Measurements from ENCODE around the gene SCG3. TPM values are rescaled to one million over a fixed set of nuclear protein-coding genes. Genes with fewer than 3 reads are reported as not detected.

The SCG3 gene
- total and polyA plus RNA-seq, 5 experiments from 2014 or later = not detected

- POLR2A ChIA-PET = interaction anchor here (1.7 kb wide), 1 partner anchor 19 kb away, joined by 10 read pairs; the partner anchor contains the start of gene LYSMD2
- Mint-ChIP-seq H3K4me1 (peaks cover 29 to 45% (median 41%) of the 10 kb centered on the region in 4 donors), H3K27ac (no peak overlapping the region), H3K27me3 (no peaks in the 10 kb centered on the region), H3K9me3 (no peaks in the 10 kb centered on the region), H3K36me3 (peaks cover 0 to 4% (median 0%) of the 10 kb centered on the region in 3 donors), H3K4me3 (no peak overlapping the region)
- no peak for ATAC-seq
- no peak for DNase-seq
Observed at GRCh38 chr15:51756482-51756881, 75.2 kb downstream of the SCG3 start.

DNA sequence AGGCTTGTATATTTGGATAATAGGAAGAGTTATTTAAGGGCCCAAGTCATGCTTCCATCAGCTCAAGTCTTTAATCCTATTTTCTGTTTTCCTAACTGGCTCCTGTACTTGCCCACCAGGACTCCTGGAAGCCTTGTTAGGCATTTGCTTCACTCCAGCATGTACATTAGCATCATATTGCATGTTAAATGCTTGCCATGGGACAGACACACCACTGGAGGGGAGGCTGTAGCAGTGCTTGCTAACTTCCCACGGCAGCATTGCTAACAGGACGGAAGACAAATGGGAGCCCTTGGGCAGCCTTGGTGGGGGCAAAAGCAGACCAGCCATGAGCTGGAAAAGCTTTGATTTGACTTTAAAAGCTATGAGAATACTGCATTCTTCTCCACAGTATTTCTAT lies 76.1 kb downstream of the SCG3 start:
- Mint-ChIP-seq H3K4me3 (no peak overlapping the region), H3K27me3 (no peaks in the 10 kb centered on the region), H3K36me3 (peaks cover 0 to 4% (median 0%) of the 10 kb centered on the region in 3 donors), H3K4me1 (peaks cover 26 to 40% (median 37%) of the 10 kb centered on the region in 4 donors), H3K27ac (peak overlapping the region in 1 of 10 donors; percentile 35), H3K9me3 (no peaks in the 10 kb centered on the region)
- DNase-seq (no peak), ATAC-seq (no peak)
- POLR2A ChIA-PET = interaction anchor here (0.6 to 1.7 kb wide), 3 partner anchors 20 to 31 kb away, joined by 3 to 10 read pairs (median 5); partner anchors contain the start of gene LYSMD2

DNA sequence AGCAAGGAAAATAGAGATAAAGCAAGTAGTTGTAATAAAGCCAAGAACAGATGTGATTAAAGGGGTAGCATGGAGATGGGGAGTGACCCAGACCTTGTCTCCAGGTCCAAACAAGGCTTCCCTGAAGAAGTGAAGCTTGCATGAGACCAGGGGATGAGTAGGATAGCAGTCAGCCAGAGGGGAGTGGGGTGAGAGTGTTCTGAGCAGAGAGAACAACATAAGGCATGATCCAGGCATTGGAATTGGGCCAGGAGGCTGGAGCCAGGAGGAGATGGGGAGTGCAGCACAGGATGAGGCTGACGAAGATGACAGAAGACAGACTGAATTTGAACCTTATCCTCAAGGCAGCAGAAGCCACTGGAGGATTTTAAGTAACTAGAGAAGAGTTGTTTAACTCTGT lies 77.3 kb downstream of the SCG3 start:
- H3K27ac Mint-ChIP-seq = no peak overlapping the region

GRCh38 chr15:51759557-51760070 lies 78.3 kb downstream of the SCG3 start:
- DNase-seq (no peak), ATAC-seq (no peak)
- Mint-ChIP-seq H3K4me3 (no peak overlapping the region), H3K36me3 (peaks cover 0 to 4% (median 0%) of the 10 kb centered on the region in 3 donors), H3K4me1 (peaks cover 15 to 20% (median 15%) of the 10 kb centered on the region in 4 donors), H3K27me3 (no peaks in the 10 kb centered on the region), H3K9me3 (no peaks in the 10 kb centered on the region), H3K27ac (no peak overlapping the region)
- POLR2A ChIA-PET = interaction anchor here (0.5 kb wide), 1 partner anchor 13 kb away, joined by 5 read pairs; no protein-coding TSS in a partner anchor

More for the DNA sequence above, 77.3 kb downstream of the SCG3 start:
- H3K36me3 Mint-ChIP-seq = peaks cover 0 to 4% (median 0%) of the 10 kb centered on the region in 3 donors
- ATAC-seq (no peak), DNase-seq (no peak)
- POLR2A ChIA-PET = interaction anchor here (0.9 kb wide), 1 partner anchor 9 kb away, joined by 4 read pairs; no protein-coding TSS in a partner anchor
- H3K27me3 Mint-ChIP-seq = no peaks in the 10 kb centered on the region
- no peaks in the 10 kb centered on the region for H3K9me3 Mint-ChIP-seq
- H3K4me1 Mint-ChIP-seq = peaks cover 19 to 29% (median 25%) of the 10 kb centered on the region in 4 donors
- no peak overlapping the region for H3K4me3 Mint-ChIP-seq

DNA sequence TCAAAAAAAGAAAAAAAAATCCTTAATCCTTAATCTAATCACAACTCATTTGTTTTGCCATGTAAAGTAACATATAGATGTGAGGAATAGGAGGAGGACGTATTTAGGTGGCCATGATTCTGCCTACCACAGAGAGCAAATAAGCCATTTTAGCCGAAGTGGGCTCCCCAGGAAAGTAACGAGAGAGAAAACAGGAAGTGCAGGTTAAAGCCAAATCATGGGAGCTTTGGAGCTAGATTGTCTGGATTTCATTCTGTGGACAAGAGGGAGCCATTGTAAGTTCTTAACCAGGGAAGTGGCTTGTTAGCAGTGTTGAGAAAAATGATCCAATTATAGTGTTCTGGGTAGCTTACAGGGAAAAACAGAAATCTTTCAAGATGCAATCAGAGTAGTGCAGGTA lies 79.5 kb downstream of the SCG3 start:
- H3K27ac Mint-ChIP-seq = peak overlapping the region in 3 of 10 donors; percentile 12 to 28 (median 15)
- ATAC-seq = no peak
- no peak for DNase-seq
- H3K9me3 Mint-ChIP-seq = no peaks in the 10 kb centered on the region
- POLR2A ChIA-PET = no interaction called here
- peaks cover 4 to 10% (median 6%) of the 10 kb centered on the region in 4 donors for H3K4me1 Mint-ChIP-seq
- no peak overlapping the region for H3K4me3 Mint-ChIP-seq
- H3K36me3 Mint-ChIP-seq = peaks cover 0 to 4% (median 0%) of the 10 kb centered on the region in 3 donors
- H3K27me3 Mint-ChIP-seq = no peaks in the 10 kb centered on the region

- Mint-ChIP-seq H3K4me1 (peaks cover 13 to 24% (median 19%) of the 10 kb centered on the region in 4 donors), H3K4me3 (no peak overlapping the region), H3K9me3 (no peaks in the 10 kb centered on the region), H3K27ac (peak overlapping the region in 1 of 10 donors; percentile 3), H3K36me3 (peaks cover 10 to 19% (median 17%) of the 10 kb centered on the region in 3 donors), H3K27me3 (no peaks in the 10 kb centered on the region)
- ATAC-seq (no peak), DNase-seq (no peak)
- POLR2A ChIA-PET = no interaction called here
Observed at GRCh38 chr15:51765751-51766150, 84.4 kb downstream of the SCG3 start.

DNA sequence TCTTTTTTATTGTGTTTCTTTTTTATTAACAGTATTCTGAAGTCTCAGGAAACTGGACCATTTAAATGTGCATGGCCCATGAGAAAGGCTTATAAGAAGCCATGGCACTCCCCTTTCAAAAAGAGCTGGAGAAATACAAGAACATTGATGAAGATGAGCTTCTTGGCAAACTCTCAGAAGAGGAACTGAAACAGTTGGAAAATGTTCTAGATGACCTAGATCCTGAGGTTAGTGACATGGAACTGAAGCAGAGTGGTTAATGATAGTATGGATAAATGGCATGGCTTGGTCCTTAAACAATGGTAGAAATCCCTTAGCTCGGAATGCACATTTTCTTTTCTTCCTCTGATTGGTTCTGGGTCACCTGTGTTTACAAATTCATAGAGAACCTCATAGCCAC lies 85.0 kb downstream of the SCG3 start:
- DNase-seq (no peak), ATAC-seq (no peak)
- no peak overlapping the region for H3K4me3 Mint-ChIP-seq
- H3K27me3 Mint-ChIP-seq = no peaks in the 10 kb centered on the region
- H3K9me3 Mint-ChIP-seq = no peaks in the 10 kb centered on the region
- POLR2A ChIA-PET = no interaction called here
- H3K36me3 Mint-ChIP-seq = peaks cover 10 to 19% (median 17%) of the 10 kb centered on the region in 3 donors
- peaks cover 10 to 21% (median 18%) of the 10 kb centered on the region in 4 donors for H3K4me1 Mint-ChIP-seq
- H3K27ac Mint-ChIP-seq = peak overlapping the region in 3 of 10 donors; percentile 17 to 70 (median 52)

- H3K27ac Mint-ChIP-seq = peak overlapping the region; percentile 71 to 95 (median 92)
Observed at GRCh38 chr15:51768018-51768417, 86.7 kb downstream of the SCG3 start.

More at GRCh38 chr15:51768018-51768417, 86.7 kb downstream of the SCG3 start:
- H3K36me3 Mint-ChIP-seq = peaks cover 10 to 26% (median 17%) of the 10 kb centered on the region in 3 donors
- DNase-seq (peak in 5 of 10 donors; percentile 13 to 53 (median 32)), ATAC-seq (peak; percentile 64 to 96)
- peak overlapping the region in 9 of 10 donors; percentile 22 to 62 (median 51) for H3K4me3 Mint-ChIP-seq
- H3K9me3 Mint-ChIP-seq = no peaks in the 10 kb centered on the region
- POLR2A ChIA-PET = interaction anchor here (0.9 to 1.5 kb wide), 4 partner anchors 9 to 35 kb away, joined by 3 to 7 read pairs (median 4); partner anchors contain the start of gene LYSMD2
- no peaks in the 10 kb centered on the region for H3K27me3 Mint-ChIP-seq
- peaks cover 10 to 21% (median 18%) of the 10 kb centered on the region in 4 donors for H3K4me1 Mint-ChIP-seq

Other genes starting within 250 kb of the SCG3 start
- gene DMXL2, start 58.7 kb upstream of the SCG3 start, total RNA-seq = 10 to 100 TPM in 1 of 2 experiments, 1 to 10 TPM in 1; 6.7 to 10.2 TPM
- 1 to 10 TPM in 2 of 3 donors, under 1 TPM in 1; 0.68 to 1.7 (median 1.6) TPM for gene DMXL2, start 58.7 kb upstream of the SCG3 start, polyA plus RNA-seq
- 10 to 100 TPM; 28.0 to 28.9 TPM for gene LYSMD2, start 56.2 kb downstream of the SCG3 start, total RNA-seq
- gene LYSMD2, start 56.2 kb downstream of the SCG3 start, polyA plus RNA-seq = 10 to 100 TPM; 29.6 to 53.7 (median 35.8) TPM
- 10 to 100 TPM; 19.9 to 21.0 TPM for gene TMOD2, start 70.1 kb downstream of the SCG3 start, total RNA-seq
- gene TMOD2, start 70.1 kb downstream of the SCG3 start, polyA plus RNA-seq = 1 to 10 TPM; 2.9 to 4.4 (median 3.5) TPM
- gene TMOD3, start 148.2 kb downstream of the SCG3 start, total RNA-seq = 10 to 100 TPM; 52.5 to 56.7 TPM
- 10 to 100 TPM; 27.6 to 32.6 (median 28.0) TPM for gene TMOD3, start 148.2 kb downstream of the SCG3 start, polyA plus RNA-seq